ENCODE data around the gene KLHL25.
A peak's percentile ranks its signal among the peaks of the same experiment; 100 is the strongest.
"Not testable (repeated sequence)": the region's sequence is repeated elsewhere in the genome, so short reads cannot be mapped to it uniquely, and the experiment has no call there.

KLHL25 gene, protein sequence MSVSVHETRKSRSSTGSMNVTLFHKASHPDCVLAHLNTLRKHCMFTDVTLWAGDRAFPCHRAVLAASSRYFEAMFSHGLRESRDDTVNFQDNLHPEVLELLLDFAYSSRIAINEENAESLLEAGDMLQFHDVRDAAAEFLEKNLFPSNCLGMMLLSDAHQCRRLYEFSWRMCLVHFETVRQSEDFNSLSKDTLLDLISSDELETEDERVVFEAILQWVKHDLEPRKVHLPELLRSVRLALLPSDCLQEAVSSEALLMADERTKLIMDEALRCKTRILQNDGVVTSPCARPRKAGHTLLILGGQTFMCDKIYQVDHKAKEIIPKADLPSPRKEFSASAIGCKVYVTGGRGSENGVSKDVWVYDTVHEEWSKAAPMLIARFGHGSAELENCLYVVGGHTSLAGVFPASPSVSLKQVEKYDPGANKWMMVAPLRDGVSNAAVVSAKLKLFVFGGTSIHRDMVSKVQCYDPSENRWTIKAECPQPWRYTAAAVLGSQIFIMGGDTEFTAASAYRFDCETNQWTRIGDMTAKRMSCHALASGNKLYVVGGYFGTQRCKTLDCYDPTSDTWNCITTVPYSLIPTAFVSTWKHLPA

DNA sequence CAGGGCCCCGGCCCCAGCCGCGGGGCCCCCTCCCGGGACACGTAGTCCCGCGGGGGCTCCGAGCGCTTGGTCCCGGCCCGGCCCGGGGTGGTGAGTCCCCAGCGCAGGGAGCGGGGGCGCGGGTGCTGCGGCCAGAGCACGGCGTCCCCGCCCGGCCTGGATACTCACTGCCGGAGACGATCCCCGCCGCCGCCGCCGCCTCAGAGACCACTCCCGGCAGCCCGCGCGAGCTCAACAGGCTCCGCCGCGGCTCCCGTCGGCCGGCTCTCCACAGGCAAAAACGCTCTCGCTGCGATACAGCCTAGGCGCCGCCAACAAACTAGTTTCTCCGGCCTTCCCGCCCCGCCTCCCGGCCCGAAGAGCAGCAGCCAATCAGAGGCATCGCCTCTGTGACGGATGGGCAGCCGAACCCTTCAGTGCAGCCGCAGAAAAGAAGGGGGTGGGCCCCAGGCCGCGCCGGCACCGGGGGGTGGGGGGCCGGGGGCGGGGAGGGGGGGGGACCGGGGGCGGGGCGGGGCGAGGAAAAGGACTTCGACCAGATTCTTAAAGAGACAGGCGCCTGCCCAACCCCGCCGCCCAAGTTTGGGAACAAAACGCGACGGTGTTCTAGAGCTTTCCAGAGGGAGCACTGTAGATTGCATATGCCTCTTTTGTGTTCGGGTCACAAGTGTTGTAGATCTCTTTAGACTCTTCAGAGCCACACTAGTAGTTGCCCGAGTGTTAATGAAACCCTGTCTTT is at the start of gene KLHL25:
KLHL25 (minus strand) TSS at position 328 of the 739 bp plus-strand sequence. CDS start 25,115 bp downstream, outside the sequence.
- DNase-seq (ENCODE audit: low read depth in 2 of 2), result peak; percentile 80 to 86

DNA sequence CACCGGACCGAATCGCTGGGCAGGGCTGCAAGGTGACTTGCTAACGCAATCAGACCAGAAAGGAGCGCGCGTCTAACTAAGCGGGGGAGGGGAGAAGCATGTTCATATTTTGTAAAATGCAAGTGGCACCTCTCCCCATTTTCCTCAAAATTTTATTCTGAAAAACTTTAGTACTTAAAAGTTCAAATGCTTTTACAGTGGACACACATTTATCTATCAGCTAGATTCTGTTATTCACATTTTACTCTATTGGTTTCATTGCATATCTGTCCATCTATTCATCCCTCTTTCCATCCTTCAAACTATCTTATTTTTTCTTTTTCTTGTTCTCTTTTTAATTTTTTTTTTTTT is 46.1 kb upstream of the KLHL25 start:
- no peak for DNase-seq (ENCODE audit: low read depth in 2 of 2)

DNA sequence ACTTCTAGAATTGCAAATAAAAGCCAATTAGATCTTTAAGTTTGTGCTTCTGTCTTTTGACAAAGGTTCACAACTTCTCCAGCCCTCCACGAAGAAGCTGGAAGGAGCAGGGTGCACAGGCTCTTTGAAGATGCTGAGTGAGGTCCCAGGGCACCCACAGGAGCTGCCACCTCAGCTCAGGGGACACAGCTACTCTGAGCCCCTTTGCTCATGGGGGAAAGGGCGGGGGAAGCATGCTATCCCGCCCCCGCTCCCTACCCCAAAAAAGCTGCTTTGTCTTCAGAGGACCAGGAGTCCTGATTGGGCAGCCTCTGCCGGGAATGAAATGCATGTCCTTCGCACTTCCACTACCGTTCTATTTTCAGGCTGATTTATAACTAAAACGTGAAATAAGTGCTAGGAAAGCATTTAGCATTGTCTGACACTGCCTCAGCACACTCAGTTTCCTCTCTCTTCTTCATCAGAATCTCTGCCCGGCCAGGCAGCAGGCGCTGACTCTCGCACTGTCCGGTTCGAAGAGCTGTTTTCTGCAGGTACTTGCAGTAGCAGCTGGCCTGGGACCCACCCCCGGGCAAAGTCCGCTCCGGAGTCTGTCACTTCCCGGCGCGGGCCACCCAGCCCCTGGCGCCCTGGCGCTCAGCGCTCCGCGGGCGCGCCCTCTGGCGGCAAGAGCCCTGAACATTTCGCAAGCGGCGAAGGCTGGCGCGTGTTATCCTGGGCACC is 45.5 kb upstream of the KLHL25 start:
- DNase-seq (ENCODE audit: low read depth in 2 of 2), result peak; percentile 61 to 69

DNA sequence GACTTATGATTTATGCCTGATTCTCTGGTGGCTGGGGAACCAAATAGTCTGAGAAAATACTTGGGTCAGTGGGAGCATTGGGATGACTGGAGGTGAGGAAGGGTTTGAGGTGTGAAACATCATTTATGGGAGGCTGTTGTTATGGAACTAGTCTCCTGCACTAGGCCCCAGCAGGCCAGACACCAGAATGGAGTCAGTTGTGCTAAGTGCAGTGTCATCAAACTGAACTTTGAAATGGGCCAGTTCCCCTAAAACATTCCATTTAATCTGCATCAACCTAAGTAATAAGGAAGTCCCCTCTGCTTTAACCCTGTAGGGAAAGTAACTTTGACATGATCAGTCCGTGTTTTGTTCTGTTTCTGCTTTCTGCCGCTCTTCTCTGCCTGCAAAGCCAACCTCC is 44.9 kb upstream of the KLHL25 start:
- DNase-seq (ENCODE audit: low read depth in 2 of 2), result no peak

DNA sequence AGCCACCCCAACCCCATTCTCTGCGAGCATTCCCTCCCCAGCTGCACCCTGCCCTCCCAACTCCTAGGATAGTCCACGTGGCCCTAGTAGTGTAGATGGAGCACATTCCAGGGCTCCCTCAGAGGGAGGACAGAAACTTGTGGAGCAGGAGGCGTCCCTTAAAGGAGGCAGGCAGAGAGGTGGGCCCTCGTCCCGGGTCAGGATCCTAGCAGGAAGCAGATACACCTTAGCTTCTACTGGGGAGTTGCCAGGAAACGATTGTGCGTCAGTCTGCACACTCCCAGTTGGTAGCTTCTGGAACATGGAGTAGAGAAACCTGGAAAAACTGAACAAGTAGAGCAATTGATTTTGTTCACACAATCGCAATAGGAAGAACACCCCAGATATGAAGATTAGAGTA is 43.9 kb upstream of the KLHL25 start:
- no peak for DNase-seq (ENCODE audit: low read depth in 2 of 2)

DNA sequence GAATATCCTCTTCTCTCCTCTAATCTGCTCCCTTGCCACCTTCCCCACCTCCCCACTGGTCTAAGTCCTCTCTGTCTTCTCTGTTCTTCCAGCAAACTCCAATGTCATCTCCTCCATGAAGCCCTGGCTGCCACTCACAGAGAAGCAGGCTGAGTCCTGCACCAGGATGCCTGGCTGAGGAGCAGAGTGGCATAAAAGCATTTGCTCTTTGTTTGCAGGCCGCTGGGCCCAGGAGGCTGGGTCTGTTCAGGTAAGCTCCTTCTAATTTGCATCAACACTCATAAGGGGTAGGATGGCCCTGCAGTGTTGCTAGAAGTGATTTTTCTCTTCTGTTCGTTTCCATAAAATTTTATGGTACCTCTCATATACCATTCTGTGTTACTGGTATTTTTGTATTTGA is 43.2 kb upstream of the KLHL25 start:
- DNase-seq (ENCODE audit: low read depth in 2 of 2), result no peak

DNA sequence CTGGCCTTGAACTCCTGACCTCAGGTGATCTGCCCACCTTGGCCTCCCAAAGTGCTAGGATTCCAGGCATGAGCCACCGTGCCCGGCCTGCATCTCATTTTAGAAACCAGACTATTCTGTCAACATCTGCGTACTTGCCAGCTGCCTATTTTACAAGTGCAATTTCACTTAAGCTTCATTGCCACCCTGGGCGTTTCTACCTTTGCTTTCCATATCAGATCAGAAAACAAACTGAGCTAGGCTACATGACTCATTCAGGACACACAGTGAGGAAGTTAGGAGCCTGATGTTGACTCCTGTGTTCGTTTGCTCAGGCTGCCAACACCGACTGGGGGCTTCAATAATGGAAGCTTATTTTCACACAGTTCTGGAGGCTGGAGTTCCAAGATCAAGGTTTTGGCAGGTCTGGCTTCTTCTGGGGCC is 42.3 kb upstream of the KLHL25 start:
- DNase-seq (ENCODE audit: low read depth in 2 of 2), result no peak

DNA sequence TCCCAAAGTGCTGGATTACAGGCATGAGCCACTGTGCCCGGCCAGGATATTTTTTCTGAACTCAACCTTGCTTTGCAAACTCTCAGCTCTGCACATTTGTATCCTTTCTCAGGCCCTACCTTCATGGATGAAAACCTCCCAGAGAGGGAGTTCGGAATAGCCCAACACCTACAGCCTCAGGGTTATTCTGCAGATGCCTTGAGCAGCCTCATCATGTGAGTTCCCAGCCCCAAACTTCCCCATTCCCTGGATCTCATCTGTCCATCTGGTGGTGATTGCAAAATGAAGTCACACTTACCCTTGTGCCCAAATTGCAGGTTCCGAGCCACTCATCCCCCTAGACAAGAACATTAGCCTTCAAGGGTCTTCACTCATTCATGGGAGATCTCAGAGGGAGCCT is 39.9 kb upstream of the KLHL25 start:
- no peak for DNase-seq (ENCODE audit: low read depth in 2 of 2)

DNA sequence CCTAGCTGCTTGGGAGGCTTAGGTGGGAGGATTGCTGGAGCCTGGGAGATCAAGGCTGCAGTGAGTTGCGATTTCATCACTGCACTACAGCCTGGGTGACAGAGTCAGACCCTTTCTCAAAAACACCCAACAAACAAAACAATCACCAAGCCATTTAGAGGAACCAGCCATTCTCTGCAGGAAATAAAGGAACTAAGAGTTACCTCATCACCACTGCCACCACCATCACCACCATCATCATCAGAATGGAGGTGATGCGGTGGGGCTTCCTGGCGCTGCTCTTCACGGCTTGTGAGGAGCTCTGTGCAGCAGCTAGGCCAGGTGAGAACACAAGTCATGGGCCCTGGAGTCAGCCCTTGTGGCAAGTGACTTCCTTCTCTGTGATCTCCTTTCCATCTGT is 37.7 kb upstream of the KLHL25 start:
- DNase-seq (ENCODE audit: low read depth in 2 of 2), result no peak

DNA sequence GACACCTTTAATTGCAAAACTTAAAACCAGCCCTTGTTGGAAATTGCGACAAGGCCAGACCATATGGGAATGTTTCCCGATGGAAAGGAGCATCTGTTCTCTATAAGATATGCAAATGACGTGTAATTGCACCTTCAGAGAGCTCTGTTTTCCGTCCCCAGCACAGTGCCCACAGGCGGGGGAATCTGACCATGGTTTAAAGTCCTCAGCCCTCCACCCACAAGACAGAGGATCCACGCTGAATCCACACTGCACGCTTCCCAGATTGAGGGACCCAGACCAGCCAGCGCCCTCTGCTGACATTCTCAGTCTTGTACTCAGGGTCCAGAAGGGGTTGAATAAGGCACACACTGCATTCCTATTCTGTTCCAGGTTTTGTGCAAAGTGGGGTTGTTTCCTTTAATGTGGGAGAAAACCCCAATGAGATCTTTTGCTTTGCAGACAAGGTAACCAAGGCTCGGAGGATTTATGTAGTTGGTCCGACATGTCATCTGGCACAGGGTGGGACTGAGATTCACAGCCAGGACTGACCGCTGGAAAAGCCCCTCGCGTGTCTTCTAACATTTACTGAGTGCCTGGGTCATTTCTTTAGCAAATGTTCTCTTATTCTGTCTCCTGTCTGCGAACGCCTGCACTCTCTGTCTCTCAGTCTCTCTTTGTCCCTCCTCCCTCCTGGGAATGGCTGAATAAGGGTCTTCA is 36.8 kb upstream of the KLHL25 start:
- DNase-seq (ENCODE audit: low read depth in 2 of 2), result no peak

DNA sequence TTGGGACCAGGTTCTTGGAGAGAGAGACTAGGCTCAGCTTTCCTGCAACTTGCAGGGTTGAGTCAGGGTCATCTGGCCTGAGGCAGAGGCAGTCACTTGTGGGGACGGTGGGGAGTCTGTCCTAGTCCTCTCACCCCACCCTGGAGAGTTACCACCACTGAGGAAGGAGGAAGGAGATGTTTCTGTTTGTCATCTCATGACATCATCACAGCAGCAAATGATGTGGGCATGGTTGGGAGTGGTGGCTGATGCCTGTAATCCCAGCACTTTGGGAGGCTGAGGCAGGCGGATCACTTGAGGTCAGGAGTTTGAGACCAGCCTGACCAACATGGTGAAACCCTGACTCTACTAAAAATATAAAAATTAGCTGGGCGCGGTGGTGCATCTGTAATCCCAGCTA is 35.0 kb upstream of the KLHL25 start:
- DNase-seq (ENCODE audit: low read depth in 2 of 2), result not testable (repeated sequence)

DNA sequence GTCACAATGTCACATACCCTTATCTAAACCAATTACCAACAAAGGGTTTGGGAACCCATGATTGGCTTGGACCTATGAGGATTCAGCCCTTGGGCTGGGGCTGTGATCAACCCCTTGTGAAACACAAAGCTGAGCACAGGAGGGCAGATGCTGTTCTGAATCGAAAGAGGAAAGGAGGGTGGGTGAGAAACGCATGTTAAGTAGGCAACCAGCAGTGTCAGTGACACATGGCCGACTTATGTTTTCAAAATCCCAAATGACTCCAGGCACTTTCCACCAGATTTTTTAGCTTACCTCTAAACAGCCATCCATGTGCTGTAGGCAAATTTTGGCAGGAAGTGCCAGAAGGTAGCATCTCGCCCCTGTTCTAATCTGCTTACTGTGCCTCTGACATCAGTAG is 34.1 kb upstream of the KLHL25 start:
- no peak for DNase-seq (ENCODE audit: low read depth in 2 of 2)

DNA sequence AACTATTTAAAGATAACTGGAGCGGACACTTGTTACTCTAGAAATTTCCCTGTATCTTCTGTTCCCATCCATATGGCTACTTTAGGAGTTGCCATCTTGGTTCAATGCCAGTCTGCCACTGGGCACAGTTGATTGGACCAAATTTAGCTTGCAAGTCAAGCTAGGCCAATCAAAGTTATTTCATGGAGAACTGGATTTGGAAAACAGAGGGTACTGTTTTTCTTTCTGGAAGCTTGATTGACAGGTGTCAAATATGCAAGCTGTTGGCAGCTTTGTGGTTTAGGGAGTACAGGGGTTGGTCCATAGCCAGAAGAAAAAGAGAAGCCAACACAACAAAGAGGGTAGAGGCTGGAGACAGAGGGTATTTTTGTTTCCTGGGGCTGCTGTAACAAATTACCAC is 33.4 kb upstream of the KLHL25 start:
- DNase-seq (ENCODE audit: low read depth in 2 of 2), result no peak

DNA sequence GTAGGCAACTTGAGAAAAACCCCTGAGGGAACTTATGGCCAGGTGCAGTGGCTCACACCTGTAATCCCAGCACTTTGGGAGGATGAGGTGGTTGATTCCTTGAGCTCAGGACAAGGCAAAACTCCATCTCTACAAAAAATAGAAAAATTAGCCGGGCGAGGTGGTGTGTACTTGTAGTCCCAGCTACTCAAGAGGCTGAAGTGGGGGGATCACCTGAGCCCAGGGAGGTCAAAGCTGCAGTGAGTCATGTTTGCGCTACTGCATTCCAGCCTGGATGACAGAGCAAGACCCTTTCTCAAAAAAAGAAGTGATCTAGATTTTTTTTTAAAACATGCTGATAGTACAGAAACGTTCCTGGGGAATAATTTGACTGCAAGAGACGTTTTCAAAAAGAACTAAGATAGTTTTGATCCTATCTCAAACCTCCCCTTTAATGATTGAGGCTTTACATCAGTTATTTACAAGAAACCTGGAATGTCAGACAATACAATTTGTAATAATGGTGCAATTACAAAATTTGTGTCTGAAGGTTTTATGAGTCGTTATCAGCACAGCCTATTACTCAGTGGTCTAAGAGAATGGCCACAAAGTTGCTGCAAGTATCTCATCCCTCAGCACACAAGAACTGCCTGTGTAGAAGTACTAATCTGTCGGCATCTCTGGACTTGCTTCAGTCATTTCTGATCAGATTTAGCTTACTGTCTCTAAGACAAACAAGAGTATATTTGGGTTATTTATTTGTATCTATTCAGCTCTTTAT is 32.2 kb upstream of the KLHL25 start:
- no peak for DNase-seq (ENCODE audit: low read depth in 2 of 2)

DNA sequence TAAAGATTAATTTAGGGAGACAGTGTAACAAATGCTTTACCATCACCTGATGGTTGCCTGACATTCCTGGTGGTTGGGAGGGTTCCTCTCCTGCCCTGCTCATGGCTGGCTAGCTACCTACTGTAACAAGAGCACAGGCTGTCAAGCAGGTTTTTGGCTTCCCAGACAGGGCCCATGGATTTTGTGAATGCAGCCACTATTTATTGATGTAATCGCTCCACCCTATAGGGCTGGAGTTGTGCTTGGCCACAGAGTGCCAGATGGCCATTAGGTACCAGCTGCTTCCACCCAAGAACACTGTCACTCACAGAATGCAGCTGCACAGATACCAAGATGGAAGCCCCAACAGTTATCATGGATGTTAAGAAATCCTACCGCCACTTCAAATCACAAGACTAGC is 31.0 kb upstream of the KLHL25 start:
- DNase-seq (ENCODE audit: low read depth in 2 of 2), result no peak

DNA sequence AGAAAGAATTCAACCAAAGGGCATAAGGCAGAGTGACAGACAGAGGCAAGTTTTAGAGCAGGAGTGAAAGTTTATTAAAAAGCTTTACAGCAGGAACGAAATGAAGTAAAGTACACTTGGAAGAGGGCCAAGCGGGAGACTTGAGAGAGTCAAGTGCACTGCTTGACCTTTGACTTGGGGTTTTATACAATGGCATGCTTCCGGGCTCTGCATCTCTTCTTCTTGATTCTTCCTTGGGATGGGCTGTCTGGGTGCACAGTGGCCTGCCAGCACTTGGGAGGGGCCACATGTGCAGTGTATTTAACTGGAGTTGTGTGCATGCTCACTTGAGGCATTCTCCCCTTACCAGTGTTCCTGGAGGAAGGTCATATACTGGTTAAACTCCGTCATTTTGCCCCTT is 30.4 kb upstream of the KLHL25 start:
- no peak for DNase-seq (ENCODE audit: low read depth in 2 of 2)

DNA sequence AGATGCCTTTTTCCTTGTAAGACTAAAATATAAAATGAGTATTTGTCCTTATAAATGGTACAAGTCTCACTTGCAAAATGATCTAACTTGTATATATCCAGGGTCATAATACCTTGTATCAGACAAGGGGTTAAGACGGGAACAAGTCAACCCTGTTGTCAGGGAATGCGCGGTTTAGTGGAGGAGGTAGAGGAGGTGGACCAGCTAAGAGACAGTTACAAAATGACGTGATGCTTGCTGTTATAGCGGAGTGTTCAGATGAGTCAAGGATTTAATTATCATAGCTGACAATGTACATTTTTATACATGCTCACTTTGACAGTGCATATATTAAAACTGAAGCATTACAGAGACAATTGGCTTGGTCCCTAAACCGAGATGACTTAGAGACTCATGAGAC is 26.8 kb upstream of the KLHL25 start:
- no peak for DNase-seq (ENCODE audit: low read depth in 2 of 2)

DNA sequence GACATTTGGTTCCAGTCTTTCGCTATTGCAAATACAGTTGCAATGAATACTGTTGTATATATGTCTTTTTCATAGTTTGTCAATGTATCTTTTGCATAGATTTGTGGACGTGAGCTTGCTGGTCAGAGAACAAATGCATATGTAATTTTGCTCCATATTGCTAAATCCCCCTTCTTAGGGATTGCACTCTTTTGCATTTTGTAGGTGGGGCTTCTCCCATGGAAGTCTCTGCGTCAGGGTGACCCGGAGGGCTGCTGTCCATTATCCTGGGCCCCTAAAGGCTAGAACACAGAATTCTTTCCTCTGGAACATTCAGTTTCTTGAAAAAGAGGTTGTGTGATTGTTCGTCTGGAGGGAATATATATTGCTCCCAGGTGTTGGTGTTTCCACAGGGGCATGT is 25.2 kb upstream of the KLHL25 start:
- DNase-seq (ENCODE audit: low read depth in 2 of 2), result no peak

DNA sequence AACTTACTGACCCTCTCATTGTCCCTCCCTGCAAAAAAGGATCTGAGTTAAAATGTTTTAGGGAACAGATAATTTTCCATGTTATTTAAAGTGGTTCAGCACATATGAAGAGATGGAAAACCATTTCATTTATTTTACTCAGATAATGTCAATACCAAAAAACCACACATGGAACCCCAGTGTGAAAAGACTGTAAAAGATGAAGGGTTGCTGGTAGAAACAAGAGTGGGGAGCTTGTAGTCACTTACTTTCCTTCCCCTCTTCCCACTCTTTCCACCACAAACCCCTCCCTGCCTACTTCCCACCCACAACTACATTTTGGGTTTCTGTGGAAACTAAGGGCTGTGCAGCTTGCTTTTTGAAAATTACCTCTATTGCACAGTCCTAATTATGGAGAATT is 18.5 kb upstream of the KLHL25 start:
- DNase-seq (ENCODE audit: low read depth in 2 of 2), result no peak

DNA sequence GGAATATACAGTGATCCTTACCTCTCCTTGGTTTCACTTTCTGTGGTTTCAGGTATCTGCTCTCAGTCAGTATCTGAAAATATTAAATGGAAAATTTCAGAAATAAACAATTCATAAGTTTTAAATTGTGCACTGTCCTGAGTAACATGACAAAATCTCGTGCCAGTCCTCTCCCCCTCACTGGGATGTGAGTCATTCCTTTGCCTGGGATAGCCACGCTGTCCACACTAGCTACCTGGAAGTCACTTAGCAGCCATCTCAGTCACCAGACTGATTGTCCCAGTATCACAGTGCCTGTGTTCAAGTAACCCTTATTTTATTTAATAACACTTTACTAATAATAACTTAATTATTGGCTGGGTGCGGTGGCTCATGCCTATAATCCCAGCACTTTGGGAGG is 15.3 kb upstream of the KLHL25 start:
- no peak for DNase-seq (ENCODE audit: low read depth in 2 of 2)

DNA sequence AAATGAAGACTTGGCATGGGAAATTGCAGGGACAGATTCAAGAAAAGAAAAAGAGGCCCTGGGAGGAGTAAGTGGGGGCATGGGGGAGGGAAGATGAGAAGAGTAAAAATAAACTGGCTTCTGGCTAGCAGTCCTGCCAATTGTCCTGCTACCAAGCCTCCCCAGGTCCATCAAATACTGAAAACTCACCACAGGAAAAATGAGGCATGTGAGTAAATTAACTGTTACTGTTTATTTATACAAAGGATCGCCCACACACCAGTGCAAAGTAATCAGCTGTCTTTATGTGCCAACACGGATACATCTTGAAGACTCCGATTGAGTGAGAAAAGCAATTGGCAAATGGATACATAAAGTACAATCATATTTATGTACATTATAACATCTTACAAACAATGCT is 10.7 kb upstream of the KLHL25 start:
- no peak for DNase-seq (ENCODE audit: low read depth in 2 of 2)

Measured in stimulated activated CD8-positive, alpha-beta memory T cell treated with anti-CD3 and anti-CD28 coated beads, Interleukin-7, amount 100 ng/mL, for 1 hour (primary cell).